C4-2B (cell line): ENCODE measurements around the gene LANCL1.
A peak's percentile ranks its signal among the peaks of the same experiment; 100 is the strongest.

Experiments used
- ZFX ChIP-seq: fragments of 450-650 bp; IDR thresholded peaks from 2 replicates; pipeline ENCODE4 v1.6.1; 2017
- TF ChIP-seq, protein P1 (sequence below): fragments of 450-650 bp; conservative IDR thresholded peaks from 2 replicates; pipeline ENCODE4 v1.5.1; 2017; ENCODE audit warnings: mild to moderate bottlenecking

DNA sequence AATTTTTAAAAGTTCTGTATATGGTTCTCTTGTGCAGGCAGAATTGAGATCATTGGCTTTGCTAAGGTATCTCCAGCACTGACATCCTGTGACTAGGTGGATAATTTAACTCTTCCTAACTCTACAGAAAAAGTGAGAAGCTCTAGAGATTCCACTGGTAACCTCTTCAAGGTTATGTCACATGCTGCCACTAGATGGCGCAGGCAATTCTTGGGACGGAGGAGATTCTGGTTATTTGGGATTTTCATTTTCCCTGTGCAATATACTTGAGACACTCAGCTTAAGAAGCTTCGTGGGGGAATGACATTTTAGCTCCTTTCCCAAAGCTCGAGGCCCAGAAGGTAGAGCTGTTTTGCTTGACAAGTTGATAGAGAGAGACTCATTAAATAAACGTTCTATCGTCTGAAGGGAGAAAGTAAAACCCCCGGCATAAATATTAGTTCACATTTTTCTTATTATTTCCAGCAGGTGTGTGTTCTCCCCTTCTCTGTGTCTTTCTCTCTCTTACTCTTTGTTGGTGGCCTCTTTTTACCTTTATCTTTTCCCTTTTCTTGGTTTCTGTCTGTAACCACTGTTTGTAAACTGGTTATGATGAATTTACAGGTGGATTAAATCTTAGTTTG is 26.6 kb upstream of the LANCL1 start:
- TF ChIP-seq, protein P1, sequence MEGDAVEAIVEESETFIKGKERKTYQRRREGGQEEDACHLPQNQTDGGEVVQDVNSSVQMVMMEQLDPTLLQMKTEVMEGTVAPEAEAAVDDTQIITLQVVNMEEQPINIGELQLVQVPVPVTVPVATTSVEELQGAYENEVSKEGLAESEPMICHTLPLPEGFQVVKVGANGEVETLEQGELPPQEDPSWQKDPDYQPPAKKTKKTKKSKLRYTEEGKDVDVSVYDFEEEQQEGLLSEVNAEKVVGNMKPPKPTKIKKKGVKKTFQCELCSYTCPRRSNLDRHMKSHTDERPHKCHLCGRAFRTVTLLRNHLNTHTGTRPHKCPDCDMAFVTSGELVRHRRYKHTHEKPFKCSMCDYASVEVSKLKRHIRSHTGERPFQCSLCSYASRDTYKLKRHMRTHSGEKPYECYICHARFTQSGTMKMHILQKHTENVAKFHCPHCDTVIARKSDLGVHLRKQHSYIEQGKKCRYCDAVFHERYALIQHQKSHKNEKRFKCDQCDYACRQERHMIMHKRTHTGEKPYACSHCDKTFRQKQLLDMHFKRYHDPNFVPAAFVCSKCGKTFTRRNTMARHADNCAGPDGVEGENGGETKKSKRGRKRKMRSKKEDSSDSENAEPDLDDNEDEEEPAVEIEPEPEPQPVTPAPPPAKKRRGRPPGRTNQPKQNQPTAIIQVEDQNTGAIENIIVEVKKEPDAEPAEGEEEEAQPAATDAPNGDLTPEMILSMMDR: peak; percentile 93
- no peak for TF ChIP-seq ZFX
